ENCODE data around the gene LRRC46.

DNA sequence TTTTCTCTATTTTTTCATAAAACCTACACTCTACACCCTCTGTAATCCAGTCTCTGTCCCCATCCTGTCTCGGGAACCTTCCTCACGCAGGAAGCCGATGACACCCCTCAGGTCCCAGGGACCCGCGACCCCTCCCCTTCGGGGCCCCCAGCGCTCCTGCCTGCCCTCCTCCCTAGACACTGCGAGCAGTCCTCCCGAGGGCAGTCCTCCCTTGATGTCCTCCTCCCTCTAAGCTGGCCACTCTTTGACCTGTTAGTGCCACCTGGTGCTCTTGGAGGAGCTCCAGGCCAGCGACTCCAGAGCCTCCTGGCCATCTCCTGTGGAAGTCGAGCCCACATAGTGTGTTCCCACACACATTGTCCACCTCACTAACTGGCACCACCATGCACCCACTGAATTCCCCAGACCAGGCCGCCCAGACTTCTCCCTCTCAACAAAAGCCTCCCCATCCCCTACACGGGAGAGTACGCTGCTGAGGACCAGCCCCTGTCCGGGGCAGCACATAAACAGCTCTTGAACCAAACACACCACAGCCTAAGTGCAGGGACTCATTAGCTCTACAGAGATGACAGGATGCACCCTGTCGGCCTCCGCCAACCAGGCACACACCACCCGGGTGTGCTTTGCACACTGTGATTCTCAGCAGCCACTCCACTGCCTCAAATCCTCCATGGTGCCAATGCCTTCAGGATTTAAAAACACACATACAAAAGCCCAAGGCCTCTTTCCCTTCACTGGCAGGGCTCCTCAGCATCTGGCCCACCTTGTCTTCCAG is 19.1 kb upstream of the LRRC46 start:
- TF ChIP-seq, protein P1, sequence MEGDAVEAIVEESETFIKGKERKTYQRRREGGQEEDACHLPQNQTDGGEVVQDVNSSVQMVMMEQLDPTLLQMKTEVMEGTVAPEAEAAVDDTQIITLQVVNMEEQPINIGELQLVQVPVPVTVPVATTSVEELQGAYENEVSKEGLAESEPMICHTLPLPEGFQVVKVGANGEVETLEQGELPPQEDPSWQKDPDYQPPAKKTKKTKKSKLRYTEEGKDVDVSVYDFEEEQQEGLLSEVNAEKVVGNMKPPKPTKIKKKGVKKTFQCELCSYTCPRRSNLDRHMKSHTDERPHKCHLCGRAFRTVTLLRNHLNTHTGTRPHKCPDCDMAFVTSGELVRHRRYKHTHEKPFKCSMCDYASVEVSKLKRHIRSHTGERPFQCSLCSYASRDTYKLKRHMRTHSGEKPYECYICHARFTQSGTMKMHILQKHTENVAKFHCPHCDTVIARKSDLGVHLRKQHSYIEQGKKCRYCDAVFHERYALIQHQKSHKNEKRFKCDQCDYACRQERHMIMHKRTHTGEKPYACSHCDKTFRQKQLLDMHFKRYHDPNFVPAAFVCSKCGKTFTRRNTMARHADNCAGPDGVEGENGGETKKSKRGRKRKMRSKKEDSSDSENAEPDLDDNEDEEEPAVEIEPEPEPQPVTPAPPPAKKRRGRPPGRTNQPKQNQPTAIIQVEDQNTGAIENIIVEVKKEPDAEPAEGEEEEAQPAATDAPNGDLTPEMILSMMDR (IDR thresholded peaks at IDR 0.05; ENCODE audit: insufficient read depth, low read depth, low read length), result no peak
- no peak for TF ChIP-seq EZH2 (IDR thresholded peaks at IDR 0.05; ENCODE audit: insufficient read depth, low read length)
